COLO668 (cell line): ENCODE results near the gene DDAH2.
A peak's percentile ranks its signal among the peaks of the same experiment; 100 is the strongest.

ENCODE experiments used
- DNase-seq: peaks from one replicate; lab custom pipeline; 2025; ENCODE audit not compliant: unreplicated experiment; lab: John Stamatoyannopoulos, UW

DDAH2 gene

DNA sequence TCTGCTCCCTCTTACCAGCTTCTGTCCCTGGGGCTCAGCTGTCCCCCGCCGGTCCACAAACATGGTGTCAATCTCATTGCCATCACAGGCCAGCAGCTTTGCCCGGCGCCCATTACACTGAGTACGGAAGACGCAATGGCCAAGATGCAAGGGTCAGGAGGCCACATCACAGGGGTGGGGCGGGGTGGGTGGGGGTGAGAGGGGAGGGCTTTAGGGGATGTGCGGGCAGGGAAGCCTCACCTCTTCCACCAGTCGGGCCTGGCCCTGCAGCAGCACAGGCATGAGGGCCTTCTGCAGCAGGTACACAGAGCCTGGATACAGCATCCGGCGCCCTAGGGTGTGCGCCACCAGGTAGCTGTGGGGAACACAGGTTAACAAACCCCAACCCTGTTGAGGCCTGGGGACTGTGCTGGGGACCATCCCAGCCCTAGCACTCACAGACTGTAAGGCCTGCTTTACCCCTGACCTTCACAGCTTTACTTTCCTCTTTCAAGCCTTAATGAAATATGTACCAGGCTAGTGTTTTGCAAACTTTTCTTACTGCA, 37.5 kb downstream of the DDAH2 start:
- no peak for DNase-seq

DNA sequence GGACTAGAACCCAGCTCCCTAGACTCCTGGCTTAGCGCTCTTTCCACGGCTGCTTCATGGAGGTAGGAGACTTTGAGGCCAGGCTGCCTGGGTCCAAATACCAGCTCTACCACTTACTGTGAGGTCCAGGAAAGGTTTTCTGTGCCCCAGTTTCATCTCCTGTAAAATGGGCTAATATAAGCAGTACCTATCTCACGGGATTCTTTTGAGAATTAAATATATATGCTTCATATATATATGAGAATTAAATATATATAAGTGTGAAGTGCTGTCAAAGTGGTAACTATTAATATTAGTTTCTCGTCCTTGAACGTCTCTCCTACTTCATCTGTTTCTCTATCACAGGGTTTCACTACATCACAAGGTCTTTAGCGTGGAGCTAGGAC, 38.0 kb downstream of the DDAH2 start:
- no peak for DNase-seq

DNA sequence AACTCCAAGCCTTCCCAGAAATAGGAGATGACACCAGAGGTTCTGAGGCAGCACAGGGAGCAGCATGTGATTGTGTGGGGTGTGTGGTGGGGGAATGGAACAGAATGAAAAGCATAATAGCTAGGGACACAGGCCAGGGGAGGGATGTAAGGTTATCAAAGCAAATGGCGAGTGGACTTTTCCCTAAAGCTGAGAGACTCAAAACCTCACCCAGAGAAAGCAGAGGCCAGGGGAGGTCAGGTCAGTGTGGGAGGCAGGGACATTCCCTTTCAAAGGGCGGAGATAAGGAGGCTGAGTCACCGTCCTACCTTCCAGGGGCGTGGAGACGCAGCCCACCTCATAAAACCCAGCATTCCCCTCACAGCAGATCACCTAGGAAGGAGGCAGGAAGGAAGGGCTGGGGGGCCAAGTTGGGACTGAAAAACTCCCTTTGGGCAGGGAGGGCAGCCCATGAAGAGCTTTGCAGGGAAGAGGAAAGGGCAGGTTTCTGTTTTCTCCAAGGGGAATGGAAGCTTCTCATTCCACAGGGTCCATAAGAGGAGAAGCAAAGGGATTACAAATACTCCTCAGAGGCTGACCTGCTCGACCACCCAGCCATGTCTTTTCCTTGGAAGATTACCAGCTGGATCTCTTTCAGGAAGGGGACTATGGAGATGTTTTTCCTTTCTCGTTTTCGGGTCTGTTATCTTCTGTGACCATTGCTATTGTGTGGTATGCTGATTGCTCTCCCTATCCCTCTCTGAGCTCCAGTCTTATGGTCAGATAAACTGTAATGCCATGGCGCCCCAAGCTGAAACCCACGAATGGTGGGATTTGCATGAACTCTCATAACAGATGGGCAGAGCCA, 38.6 kb downstream of the DDAH2 start:
- no peak for DNase-seq

DNA sequence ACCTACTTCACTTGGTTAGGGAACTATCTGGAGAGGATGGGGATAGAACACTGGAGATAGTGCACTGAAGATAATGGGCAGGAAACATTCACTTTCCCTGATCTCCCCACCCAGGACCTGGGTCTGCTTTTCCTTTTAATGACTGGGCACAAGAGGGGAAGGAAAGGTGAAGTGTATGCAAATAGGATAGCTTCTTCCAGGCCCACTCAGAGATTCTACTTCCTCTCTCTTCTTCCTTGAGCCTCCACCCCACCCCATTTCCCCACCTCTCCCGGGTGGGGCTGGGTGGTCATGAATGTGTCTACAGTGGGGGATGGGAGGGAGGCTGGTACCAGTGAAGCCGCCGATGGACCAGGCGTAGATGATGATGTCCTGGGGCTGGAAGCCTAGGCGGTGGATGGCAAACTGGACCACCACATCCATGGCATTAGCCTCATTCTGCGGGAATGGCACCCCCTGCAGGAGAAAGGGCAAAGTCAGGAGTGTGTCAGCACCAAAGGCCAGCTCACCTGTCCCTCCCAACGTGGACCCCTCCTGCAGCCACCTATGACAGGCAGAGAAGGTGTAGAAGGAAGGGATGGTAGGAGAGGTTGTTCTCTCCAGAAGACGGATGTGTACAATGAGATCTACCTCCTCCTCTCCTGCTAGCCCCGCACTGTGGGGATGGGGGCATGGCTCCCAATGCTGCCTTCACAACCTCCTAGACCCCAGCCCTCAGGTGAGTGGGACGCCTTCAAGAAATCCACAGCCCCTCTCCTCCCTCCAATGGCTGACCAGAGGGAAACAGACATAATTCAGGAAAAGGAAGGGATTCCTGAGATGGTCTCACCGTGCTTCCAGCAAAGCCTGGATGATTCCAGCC, 39.6 kb downstream of the DDAH2 start:
- peak; percentile 2 for DNase-seq

DNA sequence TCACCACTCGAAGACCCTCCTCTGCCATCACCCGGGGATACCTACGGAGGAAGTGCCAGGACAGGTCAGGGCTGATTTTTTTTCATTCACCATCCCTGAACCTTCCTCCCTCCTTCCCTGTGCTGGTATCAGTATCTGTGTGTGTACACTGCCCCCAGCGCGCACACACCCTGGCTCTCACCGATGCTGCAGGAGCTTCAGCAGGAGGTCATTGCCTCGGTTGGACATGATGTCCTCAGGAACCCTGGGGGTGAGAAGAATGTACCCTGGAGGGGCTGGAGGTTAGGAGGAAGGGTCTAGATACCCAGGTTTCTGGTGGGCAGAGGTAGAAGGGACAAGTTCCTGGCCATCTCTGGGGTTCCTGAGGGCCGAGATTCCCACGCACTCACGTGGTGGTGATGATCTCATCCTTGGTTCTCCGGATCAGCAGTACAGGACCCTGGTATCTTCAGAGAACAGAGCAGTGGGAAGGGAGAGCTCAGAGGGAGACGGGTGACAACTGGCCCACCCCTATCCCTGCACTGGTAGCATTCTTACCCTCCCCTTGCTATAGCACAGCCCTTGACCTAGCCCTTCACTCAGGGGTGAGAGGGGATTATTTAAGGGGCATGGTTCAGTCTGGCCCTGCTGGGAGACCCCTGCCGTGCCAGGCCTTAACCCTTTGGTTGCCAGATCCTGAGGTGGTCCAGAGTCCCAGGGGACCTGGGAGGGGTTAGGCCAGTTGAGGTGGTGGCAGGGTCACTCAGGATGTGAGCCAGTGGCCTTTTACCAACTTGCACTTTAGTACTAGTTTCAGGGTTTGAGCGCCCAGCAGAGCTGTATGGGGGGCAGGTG, 41.0 kb downstream of the DDAH2 start:
- no peak for DNase-seq

DNA sequence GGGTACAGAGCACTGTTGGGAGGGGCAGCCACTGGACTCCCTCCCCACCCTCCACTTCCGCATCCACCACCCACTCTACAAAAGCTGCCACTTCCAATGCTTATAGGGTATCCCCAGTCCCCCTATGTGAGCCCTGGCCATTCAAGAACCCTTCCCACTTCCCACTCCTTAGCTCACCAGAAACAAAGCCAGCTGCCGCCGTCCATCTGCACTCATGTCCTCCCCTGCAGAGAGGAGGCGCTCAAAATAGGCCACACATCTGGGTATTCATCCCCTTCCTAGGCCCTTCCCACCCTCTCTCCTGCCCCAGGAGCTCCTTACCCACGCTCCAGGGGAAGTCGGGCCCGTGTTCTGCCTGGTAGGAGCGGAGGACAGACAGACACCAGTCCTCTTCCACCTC, 41.8 kb downstream of the DDAH2 start:
- no peak for DNase-seq

DNA sequence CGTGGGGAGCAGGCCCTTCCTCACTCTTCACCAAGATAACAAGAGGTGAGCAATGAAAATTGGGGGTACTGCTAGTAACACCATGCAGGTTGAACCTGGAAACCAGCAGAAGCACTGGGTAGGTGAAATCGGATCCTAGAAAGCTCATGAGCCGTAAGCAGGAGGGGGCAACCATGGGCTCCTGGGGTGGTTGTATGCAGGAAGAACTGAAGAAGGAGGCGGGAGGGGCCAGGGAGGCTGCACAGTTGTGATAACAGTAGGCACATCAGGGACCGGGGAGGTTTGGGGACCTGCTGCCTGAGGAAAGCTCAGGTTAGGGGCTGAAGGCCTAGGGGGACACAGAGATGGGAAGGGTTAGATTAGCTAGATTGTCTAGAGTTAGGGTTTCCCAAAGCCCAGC, 42.6 kb downstream of the DDAH2 start:
- DNase-seq: no peak

DNA sequence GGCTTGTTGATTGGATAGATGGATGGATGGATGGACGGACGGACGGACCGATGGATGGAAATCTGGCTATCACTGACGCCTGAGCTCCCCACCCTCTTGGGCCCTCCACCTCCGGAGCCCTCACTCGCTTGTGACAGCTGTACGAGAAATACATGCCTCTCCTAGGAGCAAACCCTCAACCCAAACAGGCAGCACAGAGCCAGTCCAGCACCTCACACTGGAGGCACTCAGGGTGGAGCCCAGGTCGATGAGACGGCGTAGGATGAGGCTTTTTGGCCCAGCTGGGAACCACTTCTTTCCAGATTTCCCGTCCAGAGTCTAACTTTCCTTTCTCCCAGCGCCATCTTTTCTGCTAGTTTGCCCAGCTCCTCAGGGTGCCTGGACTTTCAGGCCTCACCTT, 45.5 kb downstream of the DDAH2 start:
- no peak for DNase-seq

DNA sequence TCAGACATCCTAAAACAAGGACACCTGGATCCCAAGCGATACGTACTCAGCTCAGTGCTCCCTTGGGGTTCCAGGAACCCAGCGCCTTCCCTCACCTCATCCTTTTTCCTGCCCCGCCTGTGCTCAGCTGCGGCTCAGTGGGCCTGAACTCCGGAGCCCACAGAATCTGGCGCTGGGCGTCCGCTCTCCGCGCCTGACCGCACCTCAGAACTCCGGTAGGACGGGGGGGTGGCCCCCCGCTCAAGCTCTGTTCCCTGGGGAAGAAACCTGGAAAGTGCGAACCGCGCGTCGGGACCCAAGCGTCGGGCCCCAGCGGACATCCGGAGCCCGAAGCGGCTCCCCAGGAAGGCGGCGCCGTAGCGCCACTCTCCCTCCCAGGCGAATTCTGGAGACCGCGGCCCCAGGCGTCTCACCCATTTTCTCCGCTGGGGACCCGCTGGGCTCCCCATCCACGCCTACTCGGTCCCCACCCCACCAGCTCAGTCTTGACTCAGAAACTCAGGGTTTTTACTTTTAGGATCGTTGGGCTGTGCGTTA, 47.9 kb downstream of the DDAH2 start:
- peak; percentile 54 for DNase-seq

DNA sequence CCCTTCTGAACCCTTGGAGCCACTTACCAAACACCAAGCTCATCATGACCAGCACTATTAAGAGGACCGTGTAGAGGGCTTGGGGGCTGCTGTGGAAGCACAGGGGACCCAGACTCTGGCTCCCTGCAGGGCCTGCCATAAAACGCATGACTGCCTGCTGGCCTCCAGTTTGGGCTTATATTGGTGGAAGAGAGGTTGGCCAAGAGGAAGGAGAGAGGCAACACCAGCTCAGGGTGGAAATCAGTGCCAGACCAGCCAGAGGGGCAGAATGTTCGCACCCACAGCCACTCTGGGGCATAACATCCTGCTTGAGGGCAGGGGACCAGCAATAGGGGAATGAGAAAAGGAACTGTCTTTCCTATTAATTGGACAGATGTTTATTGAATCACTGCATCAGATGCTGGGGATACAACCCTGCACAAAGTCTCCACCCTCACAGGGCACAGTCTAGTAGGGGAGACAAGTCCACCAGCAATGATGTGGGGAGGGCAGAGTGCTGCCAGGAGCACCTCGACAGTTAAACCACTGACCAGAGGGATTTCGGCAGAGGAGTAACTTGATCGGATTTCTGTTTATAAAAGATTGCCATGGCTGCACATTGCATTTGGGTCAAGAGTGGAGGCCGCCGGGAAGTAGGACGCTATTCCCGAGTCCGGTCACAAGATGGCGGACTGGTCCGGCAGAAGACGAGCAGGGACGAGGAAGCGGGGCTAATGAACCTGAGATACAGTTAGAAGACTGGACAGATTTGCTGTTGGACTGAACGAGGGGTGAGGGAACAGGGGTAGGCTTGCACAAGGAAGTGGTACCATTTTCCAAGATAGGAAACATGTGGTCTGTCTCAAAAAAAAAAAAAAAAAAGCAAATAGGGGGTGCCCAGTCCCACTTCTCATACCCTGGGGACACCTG, 48.6 kb downstream of the DDAH2 start, which contains the start of gene LY6G5C:
Gene LY6G5C (minus strand): TSS at position 842 of the 909 bp plus-strand sequence. CDS start 694 bp downstream, at position 148.
- DNase-seq: peak; percentile 75

DNA sequence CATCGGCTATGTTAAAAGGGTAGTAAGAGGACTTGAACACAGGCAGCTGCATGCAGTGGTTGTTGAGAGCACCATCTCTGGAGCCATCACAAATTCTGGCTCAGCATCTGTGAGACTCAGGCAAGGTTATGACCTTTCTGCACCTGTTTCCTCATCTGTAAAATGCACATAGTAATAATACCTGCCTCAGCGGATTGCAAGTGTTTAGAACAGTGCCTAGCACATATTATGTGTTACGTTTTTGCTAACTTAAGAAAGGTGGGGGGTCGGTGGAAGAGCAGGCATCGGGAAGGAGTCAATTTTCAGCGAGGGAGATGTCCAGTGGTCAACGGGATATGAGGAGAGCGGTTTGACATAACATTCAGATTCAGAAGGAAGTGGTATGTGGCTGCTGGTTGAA, 51.1 kb downstream of the DDAH2 start:
- no peak for DNase-seq
